Choroid plexus epithelial cell (primary cell): Measurements from ENCODE around the gene HDAC9.

ENCODE experiments used
- DNase-seq: peaks from one replicate; pipeline ENCODE4 v3.0.0-alpha.2; 2010; ENCODE audit warnings: low read depth
- H3K4me3 ChIP-seq: 2 replicates; pipeline ENCODE4 v1.5.1; 2011; ENCODE audit warnings: low read depth, mild to moderate bottlenecking, control low read depth, low read length, moderate library complexity
- CTCF ChIP-seq: conservative IDR thresholded peaks from 2 replicates; pipeline ENCODE4 v1.5.1; 2011; ENCODE audit warnings: low read depth, mild to moderate bottlenecking, control low read depth, inconsistent platforms, low read length, moderate library complexity

The HDAC9 gene

GRCh38 chr7:18788026-18788425 is 292.5 kb downstream of the HDAC9 start:
- TF ChIP-seq CTCF: no peak
- DNase-seq: peak; percentile 31

GRCh38 chr7:18792871-18793595 is 297.5 kb downstream of the HDAC9 start:
- peak; percentile 52 for DNase-seq

More at GRCh38 chr7:18788026-18788425, 292.5 kb downstream of the HDAC9 start:
- H3K4me3 ChIP-seq: no peak overlapping the region

GRCh38 chr7:18796216-18796615 is 300.7 kb downstream of the HDAC9 start:
- no peak for TF ChIP-seq CTCF

More at GRCh38 chr7:18792871-18793595, 297.5 kb downstream of the HDAC9 start:
- no peak for TF ChIP-seq CTCF
- no peak overlapping the region for H3K4me3 ChIP-seq

GRCh38 chr7:18798088-18798906 is 302.7 kb downstream of the HDAC9 start:
- TF ChIP-seq CTCF: no peak
- DNase-seq: peak; percentile 15
- no peak overlapping the region for H3K4me3 ChIP-seq

More at GRCh38 chr7:18796216-18796615, 300.7 kb downstream of the HDAC9 start:
- no peak for DNase-seq
- no peak overlapping the region for H3K4me3 ChIP-seq

- no peak for TF ChIP-seq CTCF
- no peak overlapping the region for H3K4me3 ChIP-seq
- no peak for DNase-seq
Measured at GRCh38 chr7:18799899-18800298, 304.4 kb downstream of the HDAC9 start.

- DNase-seq: no peak
- no peak overlapping the region for H3K4me3 ChIP-seq
- TF ChIP-seq CTCF: no peak
Measured at GRCh38 chr7:18803923-18804322, 308.4 kb downstream of the HDAC9 start.
